Left cardiac atrium (tissue), 4 donors: Measurements from ENCODE around the gene MMP25. TPM values are rescaled to one million over a fixed set of nuclear protein-coding genes. Genes with fewer than 3 reads are reported as not detected.
A peak's percentile ranks its signal among the peaks of the same experiment; 100 is the strongest.

Experiments
- ATAC-seq, 2 donors: fragments of 200-7000 bp; cut with Tn5 transposase; one replicate each; pipeline ENCODE4 v1.9.1; 2020; ENCODE audit warnings: mild to moderate bottlenecking in 2 of 2, moderate library complexity in 2 of 2
- DNase-seq: peaks from one replicate; pipeline ENCODE4 v3.0.0-alpha.2; 2020
- intact Hi-C, 2 donors: fragments of 100-400 bp; cut with DNase I; formaldehyde crosslinking; loops; one replicate each; pipeline versions ENCODE4 v1.14.1 to v1.15.1; 2022 to 2023
- long read RNA-seq: library from polyadenylated mRNA; unstranded; transcript quantifications from one replicate; pipeline ENCODE4 v2.0.0, GENCODE V29; 2021
- total RNA-seq, 2 donors: library from RNA; stranded (reverse); fragmentation: NEBNext Ultra II Directional; extraction: Animal tissue kit (Norgen Biotek cat#: 25700); gene quantifications; one replicate each; pipeline ENCODE4 v1.2.1, GENCODE V29; 2021
- donor health status: DM: no; HTN: yes; CAD: no.
- donor health status: DM: no; HTN: yes; CAD: no; lungs with severe emphysema.
- donor health status: DM: yes; HTN: yes; CAD: no.
- donor health status: Dilated cardiomyopathy.

Gene MMP25, protein sequence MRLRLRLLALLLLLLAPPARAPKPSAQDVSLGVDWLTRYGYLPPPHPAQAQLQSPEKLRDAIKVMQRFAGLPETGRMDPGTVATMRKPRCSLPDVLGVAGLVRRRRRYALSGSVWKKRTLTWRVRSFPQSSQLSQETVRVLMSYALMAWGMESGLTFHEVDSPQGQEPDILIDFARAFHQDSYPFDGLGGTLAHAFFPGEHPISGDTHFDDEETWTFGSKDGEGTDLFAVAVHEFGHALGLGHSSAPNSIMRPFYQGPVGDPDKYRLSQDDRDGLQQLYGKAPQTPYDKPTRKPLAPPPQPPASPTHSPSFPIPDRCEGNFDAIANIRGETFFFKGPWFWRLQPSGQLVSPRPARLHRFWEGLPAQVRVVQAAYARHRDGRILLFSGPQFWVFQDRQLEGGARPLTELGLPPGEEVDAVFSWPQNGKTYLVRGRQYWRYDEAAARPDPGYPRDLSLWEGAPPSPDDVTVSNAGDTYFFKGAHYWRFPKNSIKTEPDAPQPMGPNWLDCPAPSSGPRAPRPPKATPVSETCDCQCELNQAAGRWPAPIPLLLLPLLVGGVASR
- 1 to 10 TPM; 1.5 to 2.3 TPM for total RNA-seq
- long read RNA-seq: 0 reads

DNA sequence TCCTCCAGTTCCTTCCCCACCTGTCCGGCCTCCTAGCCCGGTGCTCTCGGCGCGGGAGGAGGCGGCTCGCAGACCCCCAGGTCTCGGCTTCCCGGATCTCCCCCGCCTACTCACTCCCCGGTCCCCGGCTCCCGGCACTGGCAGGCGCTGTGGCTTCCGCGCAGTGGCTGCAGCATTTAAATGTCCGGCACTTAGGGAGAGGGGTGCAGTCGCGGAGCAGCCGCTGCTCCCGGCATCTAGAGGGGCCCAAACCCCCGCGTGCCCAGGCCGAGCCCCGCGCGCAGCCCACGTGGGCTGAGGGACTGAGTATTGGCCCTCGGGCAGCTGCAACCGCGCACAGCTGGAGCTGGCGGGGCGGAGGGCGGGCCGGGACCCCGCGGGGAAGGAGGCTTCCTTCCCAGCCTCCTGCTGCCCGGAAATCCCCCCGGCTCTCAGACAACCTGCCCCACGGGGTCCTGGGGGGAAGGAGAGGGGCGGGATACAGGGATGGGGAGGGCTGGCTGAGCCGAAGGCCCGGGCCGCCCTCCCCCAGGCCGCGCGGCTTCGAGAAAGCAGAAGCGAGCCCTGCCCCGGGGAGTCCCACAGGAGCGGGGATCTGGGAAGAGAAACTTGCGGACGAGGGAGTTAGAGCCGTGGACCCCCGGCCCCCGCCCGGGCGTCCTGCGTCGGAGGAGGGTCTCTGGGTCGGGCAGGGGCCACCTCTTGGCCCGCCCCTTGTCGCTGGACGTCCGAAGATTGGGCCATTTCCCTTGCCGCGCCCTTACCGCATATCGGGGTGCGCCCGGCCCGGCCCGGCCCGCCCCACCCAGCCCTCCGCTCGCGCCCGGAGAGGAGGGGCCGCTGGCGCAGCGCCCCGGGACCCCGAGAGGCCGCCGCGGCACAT is at the start of gene MMP25:
Gene MMP25 (plus strand): TSS at position 804 of the 883 bp plus-strand sequence. CDS start 357 bp downstream, outside the sequence.
- intact Hi-C loops: no loop called here
- ATAC-seq (peak; percentile 33 to 63), DNase-seq (no peak)

DNA sequence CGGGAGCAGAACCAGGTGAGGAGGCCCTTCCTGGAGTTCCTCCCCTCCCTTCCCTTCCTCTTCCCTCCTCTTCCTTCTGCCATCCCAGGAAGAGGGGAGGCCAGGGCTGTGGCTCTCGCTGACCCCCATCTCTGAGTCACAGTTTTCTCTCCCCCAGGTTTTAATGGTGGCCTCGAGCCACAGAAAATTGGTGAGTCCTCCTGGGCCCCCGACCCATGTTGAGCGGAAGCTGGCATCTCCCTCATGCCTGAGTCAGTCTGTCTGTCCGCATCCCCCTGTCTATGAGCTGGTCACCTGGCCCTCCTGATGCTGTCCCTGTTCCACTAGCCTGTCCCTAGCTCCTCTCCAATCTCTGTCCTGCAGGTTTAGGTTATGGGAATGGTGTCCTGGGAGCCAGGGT is 46.4 kb upstream of the MMP25 start:
- DNase-seq: no peak
- intact Hi-C loops: no loop called here
- no peak for ATAC-seq

- ATAC-seq: no peak
- intact Hi-C loops: no loop called here
- no peak for DNase-seq
Observed at GRCh38 chr16:3000540-3000939, 45.8 kb upstream of the MMP25 start.

GRCh38 chr16:3001316-3001715 is 45.0 kb upstream of the MMP25 start:
- intact Hi-C loops: no loop called here
- no peak for DNase-seq
- ATAC-seq: no peak

GRCh38 chr16:3003582-3004270 is 42.6 kb upstream of the MMP25 start:
- intact Hi-C loops: no loop called here
- DNase-seq: peak; percentile 97
- ATAC-seq: peak; percentile 99

DNA sequence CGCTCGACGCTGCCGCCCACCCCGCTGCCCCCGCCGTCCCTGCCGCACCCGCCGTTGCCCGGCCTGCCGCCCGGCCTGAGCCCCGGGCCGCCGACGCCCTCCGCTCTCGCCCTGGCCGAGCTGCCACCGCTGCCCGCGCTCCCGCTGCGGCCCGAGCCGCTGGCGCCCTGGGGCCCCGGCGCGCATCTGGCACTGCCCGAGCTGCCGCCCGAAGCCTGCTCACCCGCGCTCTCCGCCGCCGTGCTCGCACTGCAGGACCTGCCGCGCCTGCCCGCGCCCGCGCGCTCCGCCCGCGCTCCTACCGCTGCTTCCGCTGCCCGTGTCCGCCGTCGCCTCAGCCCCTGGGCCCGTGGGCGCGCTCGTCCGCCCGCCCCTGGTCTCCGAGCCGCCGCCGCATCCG is 42.0 kb upstream of the MMP25 start:
- ATAC-seq (no peak), DNase-seq (no peak)
- intact Hi-C loops: no loop called here

DNA sequence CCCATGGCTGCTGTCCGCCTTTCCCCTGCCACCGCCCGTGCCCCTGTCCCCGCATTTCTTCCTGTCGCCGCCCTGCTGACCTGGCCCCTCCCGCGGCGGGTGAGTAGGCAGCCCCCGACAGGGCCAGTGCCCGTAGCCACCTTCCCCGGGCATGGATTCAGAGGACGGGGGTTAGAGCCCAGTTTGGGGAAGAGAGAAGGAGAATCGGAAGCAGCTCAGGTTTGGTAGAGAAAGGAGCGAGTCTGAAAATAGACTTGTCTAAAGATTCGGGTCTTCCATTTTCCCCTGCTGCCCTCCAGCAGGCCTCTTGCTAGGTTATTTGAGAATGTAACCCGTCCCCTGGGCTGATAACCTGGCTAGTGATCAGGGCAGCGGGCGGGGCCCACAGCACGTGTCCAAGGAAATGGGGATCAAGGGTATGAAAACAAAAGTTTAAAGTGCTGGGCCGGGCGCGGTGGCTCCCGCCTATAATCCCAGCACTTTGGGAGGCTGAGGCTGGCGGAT is 41.5 kb upstream of the MMP25 start:
- no peak for ATAC-seq
- no peak for DNase-seq
- intact Hi-C loops: no loop called here

DNA sequence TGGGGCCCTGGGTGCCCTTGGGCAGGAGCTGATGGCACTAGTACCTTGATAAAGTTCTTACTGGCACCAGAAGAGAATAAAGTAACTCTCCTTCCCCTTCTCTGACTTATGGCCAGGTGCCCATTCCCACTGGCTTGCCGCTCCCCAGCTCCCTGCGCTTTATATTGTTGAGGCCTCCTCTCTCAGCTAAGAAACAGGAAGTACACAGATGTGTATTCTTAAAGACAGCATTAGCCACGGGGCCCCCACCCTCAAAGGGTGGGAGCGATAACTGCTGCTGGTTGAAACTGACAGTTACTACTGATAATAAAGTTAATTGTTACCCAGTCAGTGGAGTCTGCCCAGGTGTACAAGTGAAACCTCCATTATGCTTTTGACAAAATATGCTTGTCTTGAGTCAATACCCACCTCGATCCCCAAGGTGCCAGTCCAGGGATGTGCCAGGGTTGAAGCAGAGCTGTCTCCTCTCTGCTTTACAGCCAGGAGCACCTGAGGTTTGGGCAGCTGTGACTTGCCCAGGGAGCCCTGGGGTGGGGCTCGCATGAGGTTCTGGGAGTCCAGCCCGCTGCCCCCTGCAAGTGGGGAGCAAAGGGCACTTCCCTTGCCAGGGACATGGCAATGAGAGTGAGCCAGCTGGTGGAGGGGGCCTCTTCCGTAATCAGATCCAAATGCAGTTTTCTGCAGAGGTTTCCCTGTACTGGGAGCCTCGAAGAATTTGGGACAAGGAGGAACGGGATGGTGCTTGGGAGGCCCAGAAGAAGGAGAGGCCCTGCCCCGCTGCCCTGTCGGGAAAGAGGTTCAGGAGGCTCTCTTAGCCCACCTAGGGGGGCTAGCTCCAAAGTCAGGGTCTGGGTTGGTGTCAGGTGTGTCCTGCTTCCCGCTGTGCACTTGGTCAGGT is 39.1 kb upstream of the MMP25 start:
- intact Hi-C loops: no loop called here
- ATAC-seq: no peak
- DNase-seq: no peak

DNA sequence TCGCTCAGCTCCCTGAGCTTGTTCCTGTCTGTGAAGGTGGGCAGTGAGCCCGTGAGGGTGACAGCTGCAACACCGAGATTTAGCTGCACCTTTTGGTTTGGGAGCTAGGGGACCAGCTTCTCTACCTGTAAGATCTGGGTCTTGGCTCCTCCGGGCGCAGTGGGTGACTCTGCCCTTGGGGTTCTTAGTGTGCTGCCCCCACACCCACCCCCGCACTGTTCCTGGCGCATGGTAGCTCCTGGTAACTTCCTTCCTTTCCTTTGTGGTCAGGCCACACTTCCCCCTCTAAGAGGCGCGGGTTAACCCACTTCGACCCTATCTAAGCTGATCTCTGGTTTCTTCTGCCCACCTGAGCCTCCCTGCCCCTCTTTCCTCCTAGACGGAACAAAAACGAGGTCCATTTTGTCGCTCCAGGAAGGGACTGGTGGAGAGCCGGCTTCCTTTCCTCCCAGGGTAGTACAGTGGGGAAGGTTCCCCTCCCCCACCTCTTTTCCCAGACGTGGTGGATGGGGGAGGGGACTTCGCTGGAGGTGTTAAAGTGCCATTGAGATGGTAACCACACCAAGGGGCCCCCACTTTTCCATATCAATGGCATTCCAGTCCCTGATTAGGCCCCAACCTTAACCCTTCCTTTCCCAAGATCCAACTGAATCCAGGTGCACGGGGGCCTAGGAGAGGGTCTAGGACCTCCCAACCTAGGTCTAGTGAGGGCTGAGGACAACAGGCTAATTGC is 38.2 kb upstream of the MMP25 start:
- intact Hi-C loops: no loop called here
- ATAC-seq: no peak
- DNase-seq: no peak

DNA sequence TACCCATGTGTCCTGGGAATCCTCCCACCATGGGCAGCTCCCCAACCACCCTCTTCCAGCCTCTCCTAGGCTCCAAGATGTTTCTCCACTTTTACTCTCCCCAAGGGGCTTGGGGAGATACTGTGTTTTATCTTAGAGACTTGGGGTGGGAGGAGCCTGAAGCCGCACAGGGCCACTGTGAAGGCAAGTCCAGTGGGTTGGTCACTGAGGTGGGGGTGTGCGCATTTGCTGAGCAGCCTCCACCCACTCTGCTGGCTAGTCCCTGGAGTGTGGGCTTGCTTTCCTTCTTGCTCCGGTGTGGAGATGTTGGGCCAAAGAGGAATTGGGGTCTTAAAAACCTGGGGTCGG is 37.7 kb upstream of the MMP25 start:
- DNase-seq: no peak
- intact Hi-C loops: no loop called here

DNA sequence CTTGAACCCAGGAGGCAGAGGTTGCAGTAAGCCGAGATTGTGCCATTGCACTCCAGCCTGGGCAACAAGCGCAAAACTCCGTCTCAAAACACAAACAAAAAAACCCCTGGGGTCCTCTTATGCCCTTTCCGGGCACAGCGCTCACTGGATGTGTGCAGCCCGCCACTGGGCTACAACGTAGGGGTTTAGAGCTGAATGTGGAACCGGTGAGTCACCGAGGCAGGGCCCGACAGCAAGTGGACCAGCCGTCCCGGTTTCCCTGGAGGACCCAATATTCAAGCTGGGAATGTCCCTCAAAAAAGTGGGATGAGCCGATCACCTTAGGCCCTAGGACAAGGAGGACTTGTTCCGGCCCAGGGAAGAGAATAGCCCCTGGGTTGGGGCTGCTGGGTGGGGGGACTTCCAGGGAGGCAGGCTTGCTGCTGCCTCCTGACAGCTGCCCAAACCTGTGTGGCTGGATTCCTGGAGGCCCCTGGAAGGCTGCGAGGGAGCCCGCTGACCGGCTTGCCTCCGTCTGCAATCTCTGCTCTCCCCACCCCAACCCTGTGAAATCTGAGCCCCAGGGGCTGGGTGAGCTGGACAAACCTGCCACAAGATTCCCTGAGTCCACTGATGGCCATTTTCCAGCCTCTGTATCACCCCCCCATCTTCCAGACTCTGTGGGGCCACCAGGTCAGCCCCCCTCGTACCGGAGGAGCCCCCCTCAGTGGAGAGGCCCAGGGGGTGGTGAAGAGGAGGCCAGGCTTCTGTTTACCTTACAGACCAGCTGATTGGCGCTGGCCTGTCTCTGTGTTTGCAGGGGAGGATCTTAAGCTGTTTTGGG is 36.6 kb upstream of the MMP25 start:
- ATAC-seq (no peak), DNase-seq (no peak)
- intact Hi-C loops: no loop called here

More for the DNA sequence above, 37.7 kb upstream of the MMP25 start:
- ATAC-seq: no peak

GRCh38 chr16:3010510-3010909 is 35.9 kb upstream of the MMP25 start:
- no peak for ATAC-seq
- intact Hi-C loops: no loop called here
- DNase-seq: no peak

- intact Hi-C loops: no loop called here
- DNase-seq: no peak
Observed at GRCh38 chr16:3012246-3012645, 34.1 kb upstream of the MMP25 start.

GRCh38 chr16:3012828-3013420 is 33.4 kb upstream of the MMP25 start, which contains the start of gene CLDN9:
CLDN9 (plus strand) TSS chr16:3012923; CDS start chr16:3013363, 440 bp downstream.
- no peak for DNase-seq
- intact Hi-C loops: no loop called here
- no peak for ATAC-seq

More at GRCh38 chr16:3012246-3012645, 34.1 kb upstream of the MMP25 start:
- ATAC-seq: no peak

DNA sequence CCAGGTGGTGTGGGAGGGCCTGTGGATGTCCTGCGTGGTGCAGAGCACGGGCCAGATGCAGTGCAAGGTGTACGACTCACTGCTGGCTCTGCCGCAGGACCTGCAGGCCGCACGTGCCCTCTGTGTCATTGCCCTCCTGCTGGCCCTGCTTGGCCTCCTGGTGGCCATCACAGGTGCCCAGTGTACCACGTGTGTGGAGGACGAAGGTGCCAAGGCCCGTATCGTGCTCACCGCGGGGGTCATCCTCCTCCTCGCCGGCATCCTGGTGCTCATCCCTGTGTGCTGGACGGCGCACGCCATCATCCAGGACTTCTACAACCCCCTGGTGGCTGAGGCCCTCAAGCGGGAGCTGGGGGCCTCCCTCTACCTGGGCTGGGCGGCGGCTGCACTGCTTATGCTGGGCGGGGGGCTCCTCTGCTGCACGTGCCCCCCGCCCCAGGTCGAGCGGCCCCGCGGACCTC is 32.8 kb upstream of the MMP25 start:
- no peak for ATAC-seq
- no peak for DNase-seq
- intact Hi-C loops: no loop called here

DNA sequence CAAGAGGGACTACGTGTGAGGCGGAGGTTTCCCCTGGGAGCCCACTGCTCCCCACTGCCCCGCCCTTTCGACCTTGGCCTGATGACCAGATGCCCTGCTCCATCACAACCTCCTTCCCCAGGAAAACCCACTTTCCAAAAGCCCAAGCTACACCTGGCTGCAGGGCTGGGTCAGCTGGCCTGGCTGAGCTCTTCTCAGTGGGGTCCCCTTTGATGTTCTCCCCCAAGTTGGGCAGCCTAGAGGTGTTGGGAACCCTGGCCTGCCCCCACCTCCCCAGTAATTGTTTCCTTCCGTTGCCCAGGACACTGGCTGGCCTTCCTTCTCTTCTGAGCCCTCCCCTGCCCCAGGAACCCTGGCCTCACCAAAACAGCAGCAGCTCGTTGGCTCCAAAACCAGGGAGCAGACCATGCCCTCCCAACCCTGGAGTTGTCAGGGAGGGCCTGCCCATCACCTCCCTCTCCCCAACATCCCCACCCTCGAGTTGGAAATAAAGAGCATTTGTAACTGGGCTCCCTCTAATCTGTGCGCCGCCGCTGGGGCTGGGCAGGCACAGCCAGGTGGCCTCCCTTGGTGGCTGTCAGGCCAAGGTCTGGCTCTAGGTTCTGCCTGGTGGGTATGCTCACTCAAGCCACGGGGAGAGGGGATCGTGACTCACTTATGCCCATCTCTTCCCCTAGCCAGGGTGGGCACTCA is 32.2 kb upstream of the MMP25 start:
- DNase-seq (no peak), ATAC-seq (no peak)
- intact Hi-C loops: no loop called here
